Right ventricle myocardium inferior (tissue), 1 donor: ENCODE results near the gene CHCHD10. TPM values are rescaled to one million over a fixed set of nuclear protein-coding genes. Genes with fewer than 3 reads are reported as not detected.
"Not testable (repeated sequence)": the region's sequence is repeated elsewhere in the genome, so short reads cannot be mapped to it uniquely, and the experiment has no call there.

Experiments
- ATAC-seq: fragments of 200-7000 bp; cut with Tn5 transposase; one replicate; pipeline ENCODE4 v1.9.1; 2020; ENCODE audit warnings: mild to moderate bottlenecking, moderate library complexity
- DNase-seq: peaks from one replicate; pipeline ENCODE4 v3.0.0; 2021; ENCODE audit errors: missing footprints
- intact Hi-C: fragments of 100-400 bp; cut with DNase I; formaldehyde crosslinking; loops from one replicate; pipeline ENCODE4 v1.11.0; 2022
- total RNA-seq: library from RNA; stranded (reverse); fragmentation: NEBNext Ultra II Directional; extraction: Animal tissue kit (Norgen Biotek cat#: 25700); gene quantifications from one replicate; pipeline ENCODE4 v1.2.1, GENCODE V29; 2021
- donor health status: DM: no; HTN: yes; CAD: no; lungs with severe emphysema.

The CHCHD10 gene
- total RNA-seq, 1 donor from 2014 or later, result 1,642 TPM

GRCh38 chr22:23755711-23756110 is 12.1 kb downstream of the CHCHD10 start:
- DNase-seq (no peak), ATAC-seq (no peak)
- intact Hi-C loops, result no loop called here

GRCh38 chr22:23754980-23755636 is 12.7 kb downstream of the CHCHD10 start:
- ATAC-seq (no peak), DNase-seq (no peak)
- intact Hi-C loops, result no loop called here

GRCh38 chr22:23754220-23754919 is 13.4 kb downstream of the CHCHD10 start, which contains the start of gene VPREB3:
TSS of gene VPREB3 (minus strand) at chr22:23754425. CDS start at chr22:23754363, 62 bp downstream.
- intact Hi-C loops, result no loop called here
- DNase-seq, result no peak
- no peak for ATAC-seq

GRCh38 chr22:23753385-23753784 is 14.4 kb downstream of the CHCHD10 start:
- ATAC-seq (no peak), DNase-seq (no peak)
- intact Hi-C loops, result no loop called here

GRCh38 chr22:23752750-23753149 is 15.0 kb downstream of the CHCHD10 start:
- intact Hi-C loops, result no loop called here
- DNase-seq, result no peak
- ATAC-seq, result no peak

GRCh38 chr22:23752090-23752691 is 15.6 kb downstream of the CHCHD10 start:
- intact Hi-C loops, result no loop called here
- DNase-seq (no peak), ATAC-seq (no peak)

GRCh38 chr22:23751441-23751996 is 16.3 kb downstream of the CHCHD10 start:
- peak; percentile 65 for DNase-seq
- peak; percentile 42 for ATAC-seq
- intact Hi-C loops, result no loop called here

GRCh38 chr22:23750714-23751440 is 16.9 kb downstream of the CHCHD10 start, which contains the start of gene ZNF70:
TSS of gene ZNF70 (minus strand) at chr22:23751112. CDS start at chr22:23745140, 5,972 bp downstream.
- ATAC-seq (peak; percentile 97), DNase-seq (peak; percentile 96)
- intact Hi-C loops, result no loop called here

GRCh38 chr22:23750367-23750713 is 17.4 kb downstream of the CHCHD10 start:
- DNase-seq (no peak), ATAC-seq (no peak)
- intact Hi-C loops, result no loop called here

- intact Hi-C loops, result no loop called here
- ATAC-seq (peak; percentile 16), DNase-seq (no peak)
Observed at GRCh38 chr22:23749841-23750301, 17.9 kb downstream of the CHCHD10 start.

GRCh38 chr22:23745791-23746190 is 22.0 kb downstream of the CHCHD10 start:
- intact Hi-C loops, result no loop called here
- DNase-seq, result no peak
- no peak for ATAC-seq

- no peak for DNase-seq
- ATAC-seq, result no peak
- intact Hi-C loops, result no loop called here
Observed at GRCh38 chr22:23744485-23744884, 23.3 kb downstream of the CHCHD10 start.

GRCh38 chr22:23744001-23744400 is 23.8 kb downstream of the CHCHD10 start:
- intact Hi-C loops, result no loop called here
- ATAC-seq, result no peak
- DNase-seq, result no peak

GRCh38 chr22:23743303-23743705 is 24.5 kb downstream of the CHCHD10 start:
- intact Hi-C loops, result no loop called here
- DNase-seq, result peak; percentile 71
- peak; percentile 60 for ATAC-seq

GRCh38 chr22:23742505-23743264 is 25.1 kb downstream of the CHCHD10 start:
- intact Hi-C loops, result no loop called here
- peak; percentile 83 for ATAC-seq

GRCh38 chr22:23737696-23738095 is 30.1 kb downstream of the CHCHD10 start:
- DNase-seq (no peak), ATAC-seq (no peak)
- intact Hi-C loops, result no loop called here

More at GRCh38 chr22:23742505-23743264, 25.1 kb downstream of the CHCHD10 start:
- DNase-seq, result peak; percentile 73

- ATAC-seq, DNase-seq, intact Hi-C loops: not testable (repeated sequence)
Observed at GRCh38 chr22:23728108-23728507, 39.7 kb downstream of the CHCHD10 start.

- intact Hi-C loops, result no loop called here
- ATAC-seq (no peak), DNase-seq (no peak)
Observed at GRCh38 chr22:23722724-23723123, 45.0 kb downstream of the CHCHD10 start.
